ENCODE data around the gene SLAMF9.

Gene SLAMF9

DNA sequence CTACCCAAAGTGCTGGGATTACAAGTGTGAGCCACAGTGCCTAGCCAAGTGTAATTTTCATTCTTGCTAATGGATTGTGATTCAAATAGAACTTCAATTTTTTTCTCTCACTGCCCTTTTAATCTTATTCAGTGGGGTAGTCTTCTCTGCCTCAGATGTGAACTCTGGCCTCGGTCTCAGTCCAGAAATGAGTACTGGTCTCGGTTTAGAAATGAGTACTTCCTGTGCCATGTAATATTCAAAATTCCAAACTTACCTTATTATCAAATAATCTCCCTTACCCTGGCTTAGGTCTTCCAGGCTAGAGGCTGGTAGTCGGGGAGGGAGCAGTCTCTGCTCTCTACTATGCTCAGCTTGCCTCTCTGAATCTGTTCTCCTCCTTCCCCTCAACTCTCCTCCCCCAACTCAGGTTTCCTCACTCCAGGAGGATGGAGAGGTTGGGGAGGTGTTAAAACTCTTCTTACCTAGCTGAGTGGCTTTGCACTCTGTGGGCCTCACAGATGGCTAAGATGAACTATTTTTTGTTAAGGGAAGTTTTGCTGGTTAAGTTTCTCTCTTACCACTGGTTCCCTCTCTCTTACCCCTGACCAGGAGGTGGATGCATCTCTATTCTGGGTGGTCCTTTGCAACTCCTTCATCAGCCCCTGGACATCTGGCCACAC, 4.8 kb upstream of the SLAMF9 start:
- TF ChIP-seq, protein P1, sequence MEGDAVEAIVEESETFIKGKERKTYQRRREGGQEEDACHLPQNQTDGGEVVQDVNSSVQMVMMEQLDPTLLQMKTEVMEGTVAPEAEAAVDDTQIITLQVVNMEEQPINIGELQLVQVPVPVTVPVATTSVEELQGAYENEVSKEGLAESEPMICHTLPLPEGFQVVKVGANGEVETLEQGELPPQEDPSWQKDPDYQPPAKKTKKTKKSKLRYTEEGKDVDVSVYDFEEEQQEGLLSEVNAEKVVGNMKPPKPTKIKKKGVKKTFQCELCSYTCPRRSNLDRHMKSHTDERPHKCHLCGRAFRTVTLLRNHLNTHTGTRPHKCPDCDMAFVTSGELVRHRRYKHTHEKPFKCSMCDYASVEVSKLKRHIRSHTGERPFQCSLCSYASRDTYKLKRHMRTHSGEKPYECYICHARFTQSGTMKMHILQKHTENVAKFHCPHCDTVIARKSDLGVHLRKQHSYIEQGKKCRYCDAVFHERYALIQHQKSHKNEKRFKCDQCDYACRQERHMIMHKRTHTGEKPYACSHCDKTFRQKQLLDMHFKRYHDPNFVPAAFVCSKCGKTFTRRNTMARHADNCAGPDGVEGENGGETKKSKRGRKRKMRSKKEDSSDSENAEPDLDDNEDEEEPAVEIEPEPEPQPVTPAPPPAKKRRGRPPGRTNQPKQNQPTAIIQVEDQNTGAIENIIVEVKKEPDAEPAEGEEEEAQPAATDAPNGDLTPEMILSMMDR (IDR thresholded peaks at IDR 0.05; ENCODE audit: low read depth, low read length): no peak
- no peak for DNase-seq (ENCODE audit: extremely low read depth, low read depth)

DNA sequence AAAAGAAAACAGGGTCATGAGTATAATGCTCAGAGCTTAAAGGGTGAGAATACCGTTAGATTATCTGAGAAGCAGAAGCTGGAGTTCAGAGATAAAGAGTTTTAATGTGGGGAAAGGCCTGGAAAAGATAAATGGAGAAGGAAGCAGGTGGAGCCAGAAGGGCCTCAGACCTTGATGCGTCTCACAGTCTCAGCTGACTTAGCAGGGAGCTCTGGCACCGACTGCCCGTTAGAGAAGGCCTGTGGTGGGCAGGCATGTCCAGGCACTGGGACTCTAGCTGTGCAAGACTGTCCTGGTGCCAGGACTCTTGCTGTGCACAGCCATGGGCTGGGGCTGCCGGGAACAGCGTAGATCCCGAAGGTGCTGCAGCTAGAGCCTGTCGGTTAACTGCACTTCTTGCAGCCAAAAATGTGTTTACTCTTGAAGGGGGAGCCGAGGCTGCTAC, 3.8 kb upstream of the SLAMF9 start:
- TF ChIP-seq, protein P1 (IDR thresholded peaks at IDR 0.05; ENCODE audit: low read depth, low read length): no peak
- no peak for DNase-seq (ENCODE audit: extremely low read depth, low read depth)

DNA sequence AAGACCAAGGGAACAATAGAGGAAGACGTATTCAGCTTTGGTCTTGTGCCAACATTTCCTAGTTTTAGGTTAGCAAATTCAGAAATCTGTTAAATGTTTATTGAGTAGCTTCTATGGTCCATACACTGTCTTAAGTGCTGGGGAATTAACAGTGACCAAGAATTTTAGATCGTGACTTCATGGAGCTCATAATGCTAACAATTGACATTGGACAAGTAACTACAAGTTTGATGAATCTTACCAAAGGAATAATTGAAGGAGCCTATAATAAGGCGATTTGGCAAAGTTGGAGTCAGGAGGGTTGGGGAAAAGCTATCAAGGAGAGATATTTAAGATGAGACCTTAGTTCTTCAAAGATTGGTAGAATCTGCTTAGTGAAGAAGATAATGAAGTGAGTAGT, 1.4 kb upstream of the SLAMF9 start:
- TF ChIP-seq, protein P1 (IDR thresholded peaks at IDR 0.05; ENCODE audit: low read depth, low read length): no peak
- DNase-seq (ENCODE audit: extremely low read depth, low read depth): no peak

DNA sequence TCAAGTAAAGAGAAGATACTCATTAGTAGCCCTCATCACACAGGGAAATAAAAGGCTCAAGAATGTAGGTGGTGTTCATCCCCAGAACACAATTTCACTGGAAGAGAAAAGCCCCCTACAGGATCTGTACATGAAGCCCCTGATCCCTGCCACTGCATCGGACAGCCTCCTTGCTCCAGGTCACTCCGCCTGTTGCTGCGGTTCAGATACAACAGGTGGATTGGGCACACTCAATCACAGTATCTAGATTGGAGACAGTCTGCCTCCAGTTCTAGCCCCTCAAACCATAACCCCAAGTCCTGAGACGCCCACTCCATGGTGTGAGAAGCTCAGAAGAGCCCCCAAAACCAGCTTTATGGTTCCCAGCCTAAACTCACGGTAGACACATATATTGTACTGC, 1.1 kb downstream of the SLAMF9 start:
- TF ChIP-seq, protein P1 (IDR thresholded peaks at IDR 0.05; ENCODE audit: low read depth, low read length): no peak
- DNase-seq (ENCODE audit: extremely low read depth, low read depth): no peak

DNA sequence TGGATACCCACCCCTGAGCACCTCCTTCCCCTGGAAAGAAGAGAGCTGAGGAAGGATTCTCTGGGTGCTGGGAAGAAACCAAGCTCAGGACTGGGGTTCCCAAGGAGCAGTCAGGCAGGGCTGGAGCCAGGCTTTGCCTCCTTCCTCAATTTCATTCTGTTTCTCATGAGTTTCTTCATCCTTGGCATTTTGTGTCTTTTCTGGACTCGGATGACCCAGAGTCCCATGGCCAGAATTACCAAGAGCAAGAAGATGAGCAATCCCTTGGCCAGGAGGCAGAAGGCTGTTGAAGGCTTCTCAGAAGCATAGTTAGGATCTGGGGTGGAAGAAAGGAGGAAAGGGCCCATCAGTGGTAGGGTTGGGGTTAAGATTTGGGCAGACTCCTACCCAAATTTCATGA, 2.5 kb downstream of the SLAMF9 start:
- DNase-seq (ENCODE audit: extremely low read depth, low read depth): no peak
- TF ChIP-seq, protein P1 (IDR thresholded peaks at IDR 0.05; ENCODE audit: low read depth, low read length): no peak

DNA sequence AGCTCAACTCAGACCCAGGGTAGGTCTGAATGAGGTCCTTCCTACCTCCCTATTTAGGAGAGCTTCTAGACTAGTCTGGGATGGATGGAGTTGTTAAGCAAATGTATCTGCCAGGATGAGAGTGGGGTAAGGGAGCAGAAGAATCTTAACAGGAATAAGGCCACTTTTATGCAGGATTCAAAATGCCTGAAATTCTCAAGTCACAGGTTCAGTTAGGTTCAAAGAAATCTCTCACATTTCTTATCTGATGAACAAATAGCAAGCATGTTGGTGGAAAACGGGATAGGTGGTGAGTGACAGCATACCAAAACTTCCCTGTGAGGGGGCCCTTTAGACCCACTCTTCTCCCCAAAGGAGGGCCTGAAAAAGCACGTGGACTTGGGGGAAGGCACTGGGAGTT, 3.0 kb downstream of the SLAMF9 start:
- TF ChIP-seq, protein P1 (IDR thresholded peaks at IDR 0.05; ENCODE audit: low read depth, low read length): no peak
- DNase-seq (ENCODE audit: extremely low read depth, low read depth): no peak

DNA sequence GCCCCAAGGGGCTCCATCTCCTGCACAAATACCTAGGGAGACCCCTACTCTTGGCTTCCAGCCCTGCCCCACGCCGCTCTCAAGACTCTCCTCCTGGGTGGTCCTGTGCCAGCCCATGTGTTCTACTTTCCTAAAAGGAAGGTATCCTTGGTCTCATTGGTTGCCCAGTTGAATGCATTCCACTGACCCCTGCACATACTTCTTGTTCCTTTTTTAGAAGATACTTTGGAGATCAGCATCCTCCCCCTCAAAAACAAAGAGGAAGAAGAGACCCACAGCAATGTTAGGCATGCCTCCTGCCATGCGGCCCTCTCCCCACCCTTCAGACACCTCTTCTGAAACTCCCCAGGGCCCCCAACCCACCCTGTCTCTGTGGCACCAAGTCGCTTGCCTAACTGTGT, 4.1 kb downstream of the SLAMF9 start:
- TF ChIP-seq, protein P1 (IDR thresholded peaks at IDR 0.05; ENCODE audit: low read depth, low read length): no peak
- no peak for DNase-seq (ENCODE audit: extremely low read depth, low read depth)

Measured in AG09319 (cell line).